Suppressor macrophage (primary cell): ENCODE measurements around the gene PPP3CB.
"Not testable (repeated sequence)": the region's sequence is repeated elsewhere in the genome, so short reads cannot be mapped to it uniquely, and the experiment has no call there.

Experiments used
- DNase-seq, 4 experiments: peaks; one replicate each; pipeline ENCODE4 v3.0.0-alpha.2; 2020 to 2022

PPP3CB gene

DNA sequence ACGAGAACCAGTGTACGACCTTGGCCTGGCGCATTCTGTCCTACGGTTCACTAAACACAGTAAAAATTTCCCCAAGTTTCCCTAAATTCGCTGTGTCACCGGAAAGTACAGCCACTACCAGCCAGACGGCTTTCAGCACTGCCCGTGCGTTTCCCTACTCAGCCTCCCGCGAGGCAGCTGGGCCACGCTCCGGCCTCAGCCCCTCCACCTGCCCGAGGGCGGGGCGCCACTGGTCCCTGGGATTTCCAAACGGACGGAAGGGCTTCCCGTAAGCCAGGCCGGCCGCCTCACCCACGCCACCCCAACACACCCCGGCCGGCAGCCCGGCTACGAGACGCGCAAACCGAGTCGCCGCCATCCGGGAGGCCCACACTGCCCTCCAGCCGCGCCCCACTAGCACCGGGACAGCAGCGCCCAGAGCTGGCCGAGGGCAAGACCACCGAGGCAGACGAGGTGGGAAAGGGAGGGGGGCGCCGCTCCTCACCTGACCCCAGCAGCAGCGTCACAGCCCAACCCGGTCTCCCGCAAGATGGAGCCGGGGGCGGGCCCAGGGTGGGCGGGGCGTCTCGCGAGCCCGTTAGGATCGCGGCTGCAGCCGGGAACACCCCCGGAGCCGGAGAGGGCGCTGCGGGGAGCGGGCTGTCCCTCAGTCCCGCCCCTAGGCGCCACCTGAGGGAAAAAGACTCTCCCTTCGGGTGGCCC, 82.1 kb downstream of the PPP3CB start, which contains the start of gene ANXA7:
Gene ANXA7, minus strand, starts transcription at position 531 of the 702 bp plus-strand sequence. CDS start 13,202 bp downstream, outside the sequence.
- DNase-seq = peak; percentile 89 to 96 (median 93)

DNA sequence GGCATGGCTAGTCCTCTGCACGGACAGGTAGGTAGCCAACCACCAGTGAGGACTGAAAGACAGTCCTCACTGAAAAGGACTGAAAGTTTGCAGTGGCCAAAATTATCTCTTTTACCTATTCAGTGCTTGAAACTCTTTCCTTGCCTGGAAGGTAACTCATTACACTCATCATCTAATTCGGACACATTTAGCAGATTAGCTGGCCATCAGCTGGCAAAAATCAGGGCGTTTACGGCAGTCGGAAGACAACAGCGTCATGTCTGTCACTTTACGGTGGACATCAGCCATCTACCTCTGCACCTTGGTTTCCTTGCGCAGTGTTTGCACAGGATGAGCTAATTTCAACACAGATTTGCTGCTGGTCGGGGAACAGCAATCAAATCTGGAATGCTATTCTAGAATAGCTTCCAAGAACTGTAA, 82.7 kb downstream of the PPP3CB start:
- DNase-seq = no peak

DNA sequence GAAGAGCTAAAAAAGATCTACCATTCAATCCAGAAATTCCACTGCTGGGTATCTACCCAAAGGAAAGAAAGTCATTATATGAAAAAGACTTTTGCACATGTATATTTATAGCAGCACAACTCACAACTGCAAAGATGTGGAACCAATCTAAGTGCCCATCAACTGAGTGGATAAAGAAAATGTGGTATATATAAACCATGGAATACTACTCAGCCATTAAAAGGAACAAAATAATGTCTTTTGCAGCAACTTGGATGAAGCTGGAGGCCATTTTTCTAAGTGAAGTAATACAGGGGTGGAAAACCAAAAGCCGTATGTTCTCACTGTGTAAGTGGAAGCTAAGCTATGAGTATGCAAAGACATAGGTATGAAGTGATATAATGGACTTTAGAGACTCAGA, 84.9 kb downstream of the PPP3CB start:
- no peak for DNase-seq

DNA sequence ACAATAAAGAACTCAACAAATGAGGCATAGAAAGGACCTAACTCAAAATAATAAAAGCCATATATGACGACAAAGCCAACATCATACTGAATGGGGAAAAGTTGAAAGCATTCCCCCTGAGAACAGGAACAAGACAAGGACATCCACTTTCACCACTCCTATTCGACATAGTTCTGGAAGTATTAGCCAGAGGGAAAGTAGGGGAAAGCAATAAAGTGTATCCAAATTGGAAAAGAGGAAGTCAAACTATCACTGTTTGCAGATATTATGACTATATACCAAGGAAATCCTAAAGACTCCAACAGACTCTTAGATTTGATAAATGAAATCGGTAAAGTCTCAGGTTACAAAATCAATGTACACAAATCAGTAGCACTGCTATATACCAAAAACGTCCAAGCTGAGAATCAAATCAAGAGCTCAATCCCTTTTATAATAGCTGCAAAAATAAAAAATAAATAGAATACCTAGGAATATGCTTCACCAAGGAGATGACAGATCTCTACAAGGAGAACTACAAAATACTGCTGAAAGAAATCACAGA, 86.8 kb downstream of the PPP3CB start:
- peak in 2 of 4 experiments; percentile 2 to 15 for DNase-seq

DNA sequence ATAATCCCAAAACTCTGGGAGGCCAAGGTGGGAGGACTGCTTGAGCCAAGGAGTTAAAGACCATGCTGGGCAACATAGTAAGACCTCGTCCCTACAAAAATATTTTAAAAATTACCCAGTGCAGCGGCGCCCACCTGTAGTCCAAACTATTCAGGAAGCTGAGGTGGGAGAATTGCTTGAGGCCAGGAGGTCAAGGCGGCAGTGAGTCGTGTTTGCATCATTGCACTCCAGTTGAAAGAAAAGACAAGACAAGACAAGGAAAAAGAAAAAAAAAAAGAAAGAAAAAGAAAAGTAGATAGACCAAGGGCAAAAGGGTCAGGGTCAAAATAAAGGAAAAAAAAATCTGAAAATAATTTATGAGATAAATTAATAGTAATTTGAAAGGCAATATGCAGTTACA, 87.8 kb downstream of the PPP3CB start:
- DNase-seq = no peak

DNA sequence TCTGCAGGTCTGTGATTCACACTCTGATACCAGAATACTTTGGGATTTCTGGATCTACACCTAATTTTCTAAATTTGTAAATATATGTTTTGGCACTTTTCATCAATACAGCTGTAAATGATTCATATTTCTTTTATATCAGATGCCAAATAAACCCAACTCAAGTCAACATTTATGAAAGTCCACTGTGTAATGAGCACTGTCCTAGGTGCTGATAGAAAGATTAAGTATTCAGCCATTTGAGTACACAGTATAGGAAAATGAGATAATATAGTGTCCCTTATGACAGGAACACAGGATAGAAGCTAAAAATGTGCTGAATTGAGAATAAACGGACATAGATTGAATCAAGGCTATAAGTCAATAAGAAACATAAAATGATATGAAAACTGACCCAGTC, 88.3 kb downstream of the PPP3CB start:
- no peak for DNase-seq

DNA sequence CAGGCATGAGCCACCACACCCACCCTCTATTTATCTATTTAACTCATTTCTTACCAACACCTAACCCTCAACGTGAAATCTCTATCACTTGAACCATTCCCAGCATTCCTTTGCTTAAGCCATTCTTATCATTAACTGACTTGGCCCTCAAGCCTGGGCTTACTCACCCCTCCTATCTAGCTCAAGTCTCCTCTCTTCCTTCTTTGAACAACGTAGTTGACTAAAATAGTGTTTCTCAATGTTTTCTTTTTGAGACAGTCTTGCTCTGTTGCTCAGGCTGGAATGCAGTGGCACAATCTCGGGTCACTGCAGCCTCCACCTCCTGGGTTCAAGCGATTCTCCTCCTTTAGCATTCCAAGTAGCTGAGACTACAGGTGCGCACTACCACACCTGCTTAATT, 89.0 kb downstream of the PPP3CB start:
- no peak for DNase-seq

DNA sequence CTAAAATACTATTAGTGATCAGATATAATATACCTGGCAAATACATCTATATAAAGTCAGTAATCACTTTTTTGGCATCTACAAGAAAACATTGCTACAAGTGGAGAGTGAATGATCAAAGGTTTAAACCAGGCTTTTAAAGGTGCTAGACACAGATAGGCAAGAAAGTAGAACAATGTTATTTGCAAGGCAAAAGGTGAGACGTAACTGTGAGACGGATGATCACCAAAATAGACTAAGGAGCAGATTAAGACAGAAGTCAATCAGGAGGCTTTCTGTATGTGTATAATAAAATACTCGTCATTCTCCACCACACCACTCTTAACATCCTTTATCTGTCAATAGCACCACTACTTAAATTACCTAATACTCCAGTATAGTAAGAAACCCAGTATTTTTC, 90.3 kb downstream of the PPP3CB start:
- no peak for DNase-seq

DNA sequence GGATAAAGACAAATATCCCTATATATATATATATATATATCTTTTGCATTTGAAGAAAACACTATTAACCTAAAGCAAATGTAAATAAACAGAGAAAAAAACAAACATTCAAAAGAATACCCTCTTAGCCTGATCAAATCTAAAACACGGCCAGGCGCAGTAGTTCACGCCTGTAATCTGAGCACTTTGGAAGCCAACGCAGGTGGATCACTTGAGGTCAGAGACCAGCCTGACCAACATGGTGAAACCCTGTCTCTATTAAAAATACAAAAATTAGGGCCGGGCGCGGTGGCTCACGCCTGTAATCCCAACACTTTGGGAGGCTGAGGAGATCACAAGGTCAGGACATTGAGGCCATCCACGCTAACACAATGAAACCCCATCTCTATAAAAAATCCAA, 91.1 kb downstream of the PPP3CB start:
- no peak for DNase-seq

DNA sequence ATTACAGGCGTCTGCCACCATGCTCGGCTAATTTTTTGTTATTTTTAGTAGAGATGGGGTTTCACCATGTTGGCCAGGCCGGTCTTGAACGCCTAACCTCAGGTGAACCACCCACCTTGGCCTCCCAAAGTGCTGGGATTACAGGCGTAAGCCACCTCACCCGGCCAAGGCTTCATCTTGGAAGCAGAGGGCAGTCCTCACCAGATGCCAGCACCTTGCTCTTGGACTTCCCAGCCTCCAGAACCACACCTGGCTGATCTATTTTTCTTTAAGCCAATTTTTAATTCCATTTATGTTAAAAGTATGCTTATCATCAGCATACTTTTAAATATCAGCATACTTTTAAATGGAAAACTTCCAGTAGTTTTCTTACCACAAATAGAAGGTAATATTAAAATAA, 94.2 kb downstream of the PPP3CB start:
- no peak for DNase-seq

DNA sequence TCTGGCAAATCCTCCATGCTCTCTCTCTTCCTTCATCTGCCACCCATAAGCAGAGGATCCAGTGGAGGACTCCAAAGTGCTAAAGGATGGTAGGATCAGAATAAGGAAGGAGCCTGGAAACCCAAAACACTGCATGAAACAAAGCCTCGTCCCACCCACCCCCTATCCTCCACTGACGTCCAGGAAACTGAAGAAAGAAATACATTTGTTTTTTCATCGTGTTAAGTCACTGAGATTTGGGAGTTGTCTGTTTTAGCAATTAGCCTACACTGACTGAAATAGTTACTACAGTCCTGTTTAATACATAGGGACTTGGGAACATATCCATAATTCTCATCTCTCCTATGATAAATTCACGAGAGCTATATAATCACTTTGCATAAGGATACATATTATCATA, 96.8 kb downstream of the PPP3CB start:
- no peak for DNase-seq

DNA sequence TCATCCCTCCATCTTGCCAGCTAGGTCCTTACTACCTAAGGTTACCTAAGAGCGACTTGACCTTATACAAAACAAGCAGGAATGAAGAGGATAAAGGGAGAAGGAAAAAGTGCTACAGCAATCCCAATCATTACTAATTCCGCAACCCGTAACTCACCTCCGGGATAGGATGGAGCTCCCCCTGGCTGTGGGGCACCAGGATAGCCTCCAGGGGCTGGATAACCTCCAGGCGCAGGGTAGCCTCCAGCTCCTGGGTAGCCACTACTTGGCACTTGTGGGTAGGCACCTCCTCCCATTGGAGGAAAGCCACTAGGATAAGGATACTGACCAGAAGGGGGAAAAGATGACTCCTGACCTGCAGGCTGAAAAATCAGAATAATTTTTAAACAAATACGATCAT, 97.8 kb downstream of the PPP3CB start:
- DNase-seq = peak in 2 of 4 experiments; percentile 6 to 9

DNA sequence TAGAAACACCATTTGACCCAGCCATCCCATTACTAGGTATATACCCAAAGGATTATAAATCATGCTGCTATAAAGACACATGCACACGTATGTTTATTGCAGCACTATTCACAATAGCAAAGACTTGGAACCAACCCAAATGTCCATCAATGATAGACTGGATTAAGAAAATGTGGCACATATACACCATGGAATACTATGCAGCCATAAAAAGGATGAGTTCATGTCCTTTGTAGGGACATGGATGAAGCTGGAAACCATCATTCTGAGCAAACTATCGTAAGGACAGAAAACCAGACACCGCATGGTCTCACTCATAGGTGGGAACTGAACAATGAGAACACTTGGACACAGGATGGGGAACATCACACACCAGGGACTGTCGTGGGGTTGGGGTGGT, 101.5 kb downstream of the PPP3CB start:
- DNase-seq = not testable (repeated sequence)

DNA sequence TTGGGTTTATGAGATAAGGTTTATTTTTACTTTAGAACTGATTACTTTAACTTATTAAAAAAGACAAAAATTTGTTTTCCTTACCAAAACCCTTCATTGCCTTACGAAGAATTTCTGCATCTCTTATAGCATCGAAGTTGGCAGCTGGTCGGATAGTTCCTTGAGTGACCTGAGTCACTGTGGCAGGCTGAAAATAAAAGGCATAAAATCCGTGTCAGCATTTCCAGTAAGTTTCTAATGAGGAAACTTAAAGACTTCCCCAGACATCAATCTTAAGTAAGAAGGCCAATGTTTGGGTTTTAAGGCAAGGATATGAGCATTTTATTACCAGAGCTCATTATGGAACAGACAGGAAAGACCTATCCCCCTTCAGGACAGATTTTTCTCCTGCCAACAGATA, 107.6 kb downstream of the PPP3CB start:
- DNase-seq = peak in 2 of 4 experiments; percentile 10 to 12

DNA sequence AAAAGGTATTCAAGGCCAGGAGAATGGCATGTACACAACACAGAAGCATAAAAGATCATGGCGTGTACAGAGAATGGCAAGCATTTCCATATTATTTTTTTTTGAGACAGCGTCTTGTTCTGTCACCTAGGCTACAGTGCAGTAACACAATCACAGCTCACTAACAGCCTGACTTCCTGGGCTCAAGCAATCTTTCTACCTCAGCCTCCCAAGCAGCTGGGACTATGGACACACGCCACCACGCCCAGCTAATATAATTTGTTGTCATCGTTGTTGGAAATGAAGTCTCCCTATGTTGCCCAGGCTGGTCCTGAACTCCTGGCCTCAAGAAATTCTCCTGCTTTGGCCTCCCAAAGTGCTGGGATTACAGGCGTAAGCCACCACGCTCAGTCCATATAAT, 109.2 kb downstream of the PPP3CB start:
- DNase-seq = no peak
